ENCODE results near the gene DISP3.

The DISP3 gene

DNA sequence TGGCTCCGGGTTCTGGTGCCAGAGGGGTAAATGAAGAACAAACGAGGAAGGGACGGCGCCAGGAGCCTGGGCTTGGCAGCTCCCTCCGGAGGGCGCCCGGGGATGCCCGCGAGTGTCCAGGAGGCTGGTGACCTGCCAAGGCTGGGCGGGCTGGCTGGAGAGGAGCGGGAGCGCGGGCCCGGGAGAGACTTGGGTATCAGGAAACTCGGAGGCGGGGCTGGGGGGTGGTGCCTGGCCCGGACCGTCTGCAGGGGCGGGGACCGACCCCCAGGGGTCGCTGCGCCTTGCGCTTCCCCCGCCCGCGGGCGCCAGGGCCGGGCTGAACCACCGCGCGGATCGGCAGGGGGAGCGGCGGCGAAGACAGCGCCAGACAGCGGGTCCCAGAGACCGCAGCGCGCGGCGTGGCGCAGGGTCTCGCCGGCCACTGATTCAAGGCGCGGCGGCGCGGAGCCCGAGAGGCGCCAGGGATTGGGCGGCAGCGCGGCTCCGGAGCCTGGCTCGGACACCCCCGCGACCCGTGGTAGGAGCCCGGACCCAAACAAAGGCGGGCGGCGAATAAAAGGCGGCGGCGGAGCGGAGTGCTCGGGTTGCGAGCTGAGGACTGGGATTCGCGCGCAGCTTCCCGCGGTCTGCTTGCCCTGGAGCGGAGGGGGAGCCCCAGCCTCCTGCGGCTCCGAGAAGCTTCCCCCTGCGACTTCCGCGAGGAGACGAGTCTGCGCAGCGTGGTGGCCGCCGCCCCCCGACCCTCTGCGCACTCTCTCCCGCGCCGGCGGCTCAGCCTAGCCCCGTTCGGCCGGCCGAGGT is at the start of gene DISP3:
DISP3 (plus strand) TSS at position 585 of the 804 bp plus-strand sequence. CDS start 21,838 bp downstream, outside the sequence.
- DNase-seq: peak; percentile 95

DNA sequence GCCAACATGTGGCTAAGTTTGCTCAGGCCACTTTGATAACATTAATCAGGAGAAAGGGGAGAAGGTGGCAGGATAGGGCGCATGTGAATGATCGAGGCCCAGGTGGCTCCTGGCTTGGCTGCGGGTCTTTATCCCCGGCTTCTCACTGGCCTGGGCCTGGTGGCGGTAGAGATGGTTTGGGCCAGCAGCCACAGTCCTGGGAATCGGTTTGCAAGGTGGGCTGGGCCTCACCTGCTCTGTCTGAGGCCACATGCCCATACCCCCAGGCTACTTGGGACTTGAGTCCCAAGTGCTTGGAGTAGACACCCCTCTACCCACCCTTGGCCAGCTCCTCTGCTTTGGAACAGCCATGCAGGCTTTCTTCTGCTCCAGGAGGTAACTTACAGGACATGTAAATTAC is 49.7 kb upstream of the DISP3 start:
- DNase-seq: no peak

DNA sequence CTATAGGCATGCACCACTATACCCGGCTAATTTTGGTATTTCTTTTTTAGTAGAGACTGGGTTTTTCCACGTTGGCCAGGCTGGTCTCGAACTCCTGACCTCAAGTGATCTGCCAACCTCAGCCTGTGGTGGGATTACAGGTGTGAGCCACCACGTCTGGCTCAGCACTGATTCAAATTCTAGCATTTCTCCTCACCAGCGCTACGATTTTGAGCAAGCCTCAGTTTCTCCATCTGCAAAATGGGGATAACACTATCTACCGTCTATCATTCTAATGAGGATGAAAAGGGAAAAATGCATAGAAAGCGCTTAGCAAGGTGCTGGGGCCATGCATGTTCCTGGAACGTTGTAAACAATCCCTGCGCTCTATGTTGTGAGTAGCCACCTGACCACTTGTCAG is 49.0 kb upstream of the DISP3 start:
- DNase-seq: no peak

DNA sequence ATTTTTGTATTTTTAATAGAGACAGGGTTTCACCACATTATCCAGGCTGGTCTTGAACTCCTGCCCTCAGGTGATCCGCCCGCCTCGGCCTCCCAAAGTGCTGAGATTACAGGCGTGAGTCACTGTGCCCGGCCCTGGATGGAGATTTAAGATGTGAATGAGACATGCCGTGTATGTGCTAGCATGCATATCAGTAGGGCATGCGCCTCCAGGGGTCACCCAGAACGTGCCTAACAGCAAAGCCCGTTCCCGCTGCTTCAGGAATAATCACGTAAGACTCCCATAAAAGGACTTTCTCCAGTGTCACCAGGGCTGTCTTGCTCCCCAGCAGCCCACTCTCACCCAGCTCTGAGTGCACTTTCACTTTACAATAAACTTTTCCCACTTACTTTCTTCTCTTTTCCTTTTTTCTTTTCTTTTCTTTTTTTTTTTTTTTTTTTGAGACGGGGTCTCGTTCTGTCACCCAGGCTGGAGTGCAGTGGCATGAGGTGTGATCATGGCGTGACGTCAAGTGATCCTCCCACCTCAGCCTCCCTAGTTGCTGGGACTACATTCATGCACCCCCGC is 46.9 kb upstream of the DISP3 start:
- DNase-seq: no peak

- no peak for DNase-seq
Observed at GRCh38 chr1:11432526-11432925, 46.4 kb upstream of the DISP3 start.

DNA sequence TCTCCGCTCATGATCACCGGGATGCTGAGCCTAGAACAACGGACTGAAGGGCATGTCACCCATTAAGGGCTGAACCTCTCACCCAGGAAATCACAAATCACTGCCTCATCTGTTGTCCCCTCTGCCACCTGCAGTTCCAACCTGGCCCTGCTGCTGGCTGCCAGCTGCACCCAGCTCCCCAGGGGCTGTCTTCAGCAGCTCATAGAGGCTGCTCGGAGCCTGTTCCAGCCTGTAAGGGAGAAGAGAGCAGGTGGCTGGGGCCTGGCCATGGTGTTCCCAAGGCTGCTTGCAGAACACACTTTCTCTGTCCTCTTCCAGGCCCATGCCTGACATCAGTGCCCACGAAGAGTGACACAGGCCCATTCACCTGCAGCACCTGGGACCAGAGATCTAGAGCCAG is 44.5 kb upstream of the DISP3 start:
- no peak for DNase-seq

DNA sequence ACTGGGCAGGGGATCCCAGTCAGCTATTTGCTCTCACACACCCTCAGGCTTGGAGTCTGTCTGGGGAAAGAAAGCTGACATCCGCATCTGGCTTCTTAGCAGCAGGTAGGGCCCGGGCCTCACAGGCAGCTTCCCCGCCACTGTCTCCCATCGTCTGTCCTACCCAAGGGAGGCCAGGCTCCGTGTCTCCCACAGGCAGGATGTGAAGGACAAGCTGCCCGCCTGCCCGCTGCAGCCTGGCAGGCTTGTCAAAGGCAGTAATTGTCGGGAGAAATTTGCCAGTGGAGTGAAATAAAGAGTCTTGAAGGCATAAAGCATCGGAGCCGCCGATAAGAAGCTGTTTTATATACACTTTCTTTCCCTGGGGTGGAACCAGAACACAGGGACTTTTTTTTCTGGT is 44.0 kb upstream of the DISP3 start:
- DNase-seq: no peak

DNA sequence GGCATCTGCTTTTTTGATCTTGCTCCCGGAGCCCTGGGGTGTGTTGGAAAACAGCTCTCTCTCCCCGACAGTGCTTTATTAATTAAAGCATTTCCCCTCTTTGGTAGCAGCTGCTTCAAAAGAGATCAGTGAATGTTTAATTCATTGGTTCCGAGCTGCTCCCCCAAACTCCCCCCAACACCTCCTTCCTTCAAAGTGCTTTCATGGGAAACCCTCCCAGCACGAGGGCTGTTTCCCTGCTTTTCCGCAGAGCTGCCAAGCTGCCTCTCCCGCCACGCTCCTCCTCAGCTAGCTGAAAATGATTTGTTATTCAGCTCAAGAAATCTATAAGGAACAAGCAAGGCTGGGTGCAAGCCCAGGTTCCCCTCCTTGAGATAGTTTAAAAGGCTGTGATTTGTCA is 40.0 kb upstream of the DISP3 start:
- DNase-seq: no peak

DNA sequence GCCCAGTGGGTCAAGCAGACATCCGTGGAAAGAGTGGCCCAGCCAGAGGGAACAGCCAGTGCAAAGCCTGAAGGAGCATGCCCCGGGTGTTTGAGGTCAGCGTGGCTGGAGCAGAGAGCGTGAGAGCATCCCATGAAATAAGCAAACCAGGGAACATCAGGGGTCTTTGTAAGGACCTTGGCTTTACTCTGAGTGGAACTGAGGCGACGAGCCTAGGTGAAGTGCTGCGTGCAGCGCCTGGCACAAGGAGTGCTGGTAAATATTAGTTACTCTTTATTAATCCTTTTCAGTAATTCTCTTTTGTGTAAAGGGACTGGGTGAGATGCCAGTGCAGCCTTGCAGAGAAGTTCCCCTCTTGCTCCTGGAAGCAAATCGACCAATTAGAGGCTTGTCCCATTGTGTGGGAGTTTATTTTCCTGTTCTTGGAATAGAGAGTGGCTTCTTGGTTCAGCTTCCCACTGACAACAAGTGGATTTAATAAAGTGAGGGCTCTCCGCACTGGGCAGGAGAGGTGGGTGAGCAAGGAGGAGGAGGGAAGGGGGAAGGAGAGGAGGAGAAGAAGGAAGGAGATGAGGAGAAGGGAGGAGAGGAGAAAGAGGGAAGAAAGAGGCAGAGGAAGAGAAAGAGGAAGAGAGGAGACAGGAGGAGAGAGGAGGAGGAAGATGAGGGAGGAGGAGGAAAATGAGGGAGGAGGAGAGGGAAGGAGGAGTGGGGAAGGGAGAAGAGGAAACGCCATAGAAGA is 37.6 kb upstream of the DISP3 start:
- DNase-seq: no peak

DNA sequence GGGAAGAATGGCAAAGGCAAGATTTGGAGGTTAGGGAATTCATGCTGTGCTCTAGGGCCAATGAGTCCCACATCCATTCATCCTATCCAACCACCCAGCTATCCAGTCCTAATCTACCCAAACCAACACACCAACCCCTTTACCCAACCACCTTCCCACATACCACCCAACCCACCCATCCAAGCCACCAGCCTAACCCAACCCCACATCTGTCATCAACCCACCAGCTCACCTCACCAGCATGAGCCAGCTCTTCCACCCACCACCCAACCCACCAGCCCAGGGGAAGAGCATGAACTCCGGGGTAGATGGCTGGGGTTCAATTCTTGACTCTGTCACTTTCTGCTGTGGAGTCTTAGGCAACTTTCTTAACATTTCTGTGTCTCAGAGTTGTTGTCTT is 35.9 kb upstream of the DISP3 start:
- no peak for DNase-seq

- DNase-seq: no peak
Observed at GRCh38 chr1:11443961-11444658, 34.8 kb upstream of the DISP3 start.

DNA sequence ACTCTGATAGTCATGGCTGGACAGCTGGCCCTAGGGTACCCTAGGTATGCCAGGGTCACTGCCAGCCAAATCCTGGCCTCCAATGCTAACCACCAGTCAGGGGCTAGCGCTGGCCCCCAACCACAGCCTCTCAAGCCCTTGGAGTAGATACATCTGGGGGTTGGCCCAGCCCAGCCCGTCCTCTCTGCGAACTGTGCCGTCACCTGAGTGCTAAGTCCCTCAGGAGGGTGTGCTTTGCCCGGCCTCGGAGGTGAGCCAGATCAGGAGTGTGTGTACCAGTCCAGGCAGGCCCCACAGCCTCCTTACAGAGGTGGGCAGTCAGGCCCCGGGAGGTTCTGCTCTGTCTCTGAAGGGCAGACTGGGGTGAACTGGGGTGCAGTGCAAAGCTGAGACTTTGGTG is 34.0 kb upstream of the DISP3 start:
- DNase-seq: no peak

- DNase-seq: no peak
Observed at GRCh38 chr1:11447903-11448302, 31.1 kb upstream of the DISP3 start.

DNA sequence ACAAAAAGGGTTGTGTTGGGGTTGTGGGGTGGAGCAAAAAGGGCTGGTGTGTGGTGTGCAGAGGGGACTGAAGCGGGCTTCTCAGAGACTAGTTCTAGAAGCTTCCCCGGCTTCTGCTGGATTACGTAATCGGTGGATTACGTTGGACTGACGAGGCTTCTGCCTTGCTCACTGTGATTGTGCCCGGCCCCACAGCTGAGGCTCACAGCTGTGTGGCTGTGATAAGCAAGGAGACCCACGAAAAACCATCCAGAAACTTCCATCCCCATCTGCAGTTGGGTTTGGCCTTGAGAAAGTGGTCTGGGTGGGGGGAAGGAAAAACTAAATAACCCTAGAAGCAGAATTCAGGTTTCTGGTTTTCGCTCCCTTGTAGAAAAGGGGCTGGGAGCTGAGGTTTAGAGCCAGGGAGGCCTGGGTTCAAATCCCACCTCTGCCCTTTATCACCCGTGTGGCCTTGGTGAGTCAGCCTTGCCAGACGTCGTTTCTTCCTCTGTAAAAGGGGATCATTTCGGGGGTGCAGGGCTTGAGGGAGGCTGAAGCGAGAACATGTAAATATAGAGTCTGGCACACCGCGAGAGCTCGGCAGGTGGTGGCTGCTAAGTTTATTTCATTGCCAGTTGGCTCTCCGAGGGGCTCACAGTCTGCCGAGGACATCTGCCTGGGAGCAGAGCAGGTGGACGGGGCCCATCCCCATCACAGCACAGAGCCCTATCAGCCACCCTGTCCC is 30.4 kb upstream of the DISP3 start:
- no peak for DNase-seq

GRCh38 chr1:11449100-11449403 is 29.9 kb upstream of the DISP3 start:
- DNase-seq: no peak

DNA sequence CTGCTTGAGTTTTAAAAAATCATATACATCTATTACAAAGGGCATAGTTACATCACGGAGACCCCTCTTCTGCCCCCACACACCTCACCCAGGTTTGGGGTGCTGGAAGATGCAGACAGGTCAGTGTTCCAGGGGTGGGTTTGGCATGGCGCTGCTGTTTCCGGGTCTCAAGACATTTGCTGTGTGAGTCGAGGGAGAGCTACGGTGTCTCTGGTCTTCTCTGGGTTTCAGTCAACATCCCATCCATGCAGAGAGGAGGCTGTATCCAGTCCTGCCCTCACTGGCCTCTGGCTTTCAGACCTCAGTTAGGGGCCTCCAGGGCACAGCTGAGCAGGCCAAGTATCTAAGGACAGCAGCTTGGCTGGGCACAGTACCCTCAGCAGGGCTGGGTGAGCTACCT is 28.6 kb upstream of the DISP3 start:
- DNase-seq: no peak

- DNase-seq: no peak
Observed at GRCh38 chr1:11453742-11454491, 25.0 kb upstream of the DISP3 start.

DNA sequence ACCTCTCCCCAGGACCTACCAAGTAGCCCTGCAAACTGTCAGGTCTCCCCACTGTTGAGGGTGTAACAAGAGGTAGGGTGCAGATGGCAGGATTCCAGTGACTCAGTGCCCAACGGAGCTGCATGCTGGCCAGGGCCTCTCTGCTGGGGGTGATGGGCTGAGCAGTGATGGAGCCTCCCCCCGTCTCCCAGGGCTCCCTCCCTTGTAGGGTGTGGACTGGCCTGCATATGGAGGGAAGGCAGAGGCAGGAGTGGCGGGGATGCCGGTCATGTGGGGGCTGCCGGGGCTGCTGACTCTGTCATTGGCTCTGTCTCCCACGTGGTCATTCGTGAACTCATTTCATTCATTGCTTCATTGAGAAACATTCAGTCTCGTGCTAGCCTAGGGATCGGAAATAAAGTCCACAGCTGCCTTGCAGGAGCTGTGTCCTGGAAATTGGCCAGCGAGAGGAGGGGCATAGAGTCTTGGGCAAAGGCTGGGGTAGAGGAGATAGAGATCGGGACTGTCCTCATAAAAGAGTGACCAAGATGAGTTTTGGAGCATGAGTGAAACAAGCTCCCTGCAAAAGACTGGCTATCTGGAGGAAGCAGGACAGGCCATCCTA is 22.9 kb upstream of the DISP3 start:
- DNase-seq: no peak

GRCh38 chr1:11456965-11457364 is 22.0 kb upstream of the DISP3 start:
- no peak for DNase-seq

- no peak for DNase-seq
Observed at GRCh38 chr1:11458811-11459275, 20.1 kb upstream of the DISP3 start.

GRCh38 chr1:11461531-11462137 is 17.3 kb upstream of the DISP3 start:
- DNase-seq: no peak

Data from NCI-H2227 treated with DMSO at 0.1 percent for 48 hours (cell line).